Loucy (cell line): ENCODE measurements around the gene RELT.

Source experiments
- CTCF ChIP-seq: fragments of 200-600 bp; sonication (generic); conservative IDR thresholded peaks from 2 replicates; pipeline ENCODE4 v1.5.1; 2014; ENCODE audit warnings: mild to moderate bottlenecking, antibody characterized with exemption, low read length
- EZH2phosphoT487 ChIP-seq: fragments of 200-600 bp; IDR thresholded peaks from 2 replicates; pipeline ENCODE4 v1.6.1; 2018; ENCODE audit warnings: antibody characterized with exemption, mild to moderate bottlenecking, moderate library complexity, borderline replicate concordance

GRCh38 chr11:73359930-73360742 lies 16.1 kb upstream of the RELT start:
- peak; percentile 74 for TF ChIP-seq CTCF
- no peak for TF ChIP-seq EZH2phosphoT487
